ENCODE data around the gene CCDC142. TPM values are rescaled to one million over a fixed set of nuclear protein-coding genes. Genes with fewer than 3 reads are reported as not detected.

The CCDC142 gene
- total RNA-seq, 4 donors from 2014 or later, result 6.5 to 24.6 (median 14.5) TPM

DNA sequence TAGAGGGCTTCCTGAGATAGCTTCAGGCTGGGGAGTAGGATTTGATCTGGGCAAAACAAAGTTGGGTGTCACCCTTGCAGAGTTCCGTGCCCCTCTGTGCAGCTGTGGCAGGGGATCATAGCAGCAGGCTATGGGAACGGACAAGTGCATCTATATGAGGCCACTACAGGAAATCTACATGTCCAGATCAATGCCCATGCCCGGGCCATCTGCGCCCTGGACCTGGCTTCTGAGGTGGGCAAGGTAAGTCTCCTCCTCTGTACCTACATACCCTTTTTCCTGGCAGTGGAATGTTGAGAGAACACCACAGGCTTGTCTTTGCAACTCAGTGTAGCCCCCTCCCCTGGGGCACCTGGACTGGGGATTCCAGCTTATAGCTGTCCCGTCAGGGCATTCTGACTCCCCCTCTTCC lies 57.8 kb downstream of the CCDC142 start:
- no peak overlapping the region for H3K4me3 ChIP-seq
- peaks cover 8 to 31% (median 8%) of the 10 kb centered on the region in 3 donors for H3K4me1 ChIP-seq
- no peaks in the 10 kb centered on the region for H3K9me3 ChIP-seq
- intact Hi-C loops (cut with DNase I), result no loop called here
- TF ChIP-seq CTCF (IDR thresholded peaks at IDR 0.05) (no peak), POLR2A (IDR thresholded peaks at IDR 0.05) (no peak)
- no peak for DNase-seq
- no peak overlapping the region for H3K27ac ChIP-seq
- H3K27me3 ChIP-seq, result peaks cover 0 to 4% (median 0%) of the 10 kb centered on the region in 4 donors
- H3K36me3 ChIP-seq, result peaks cover 8 to 53% (median 11%) of the 10 kb centered on the region in 3 donors
- 73 to 85% methylated on average over 4 to 5 of the region's 5 CpGs for WGBS, 2 donors

DNA sequence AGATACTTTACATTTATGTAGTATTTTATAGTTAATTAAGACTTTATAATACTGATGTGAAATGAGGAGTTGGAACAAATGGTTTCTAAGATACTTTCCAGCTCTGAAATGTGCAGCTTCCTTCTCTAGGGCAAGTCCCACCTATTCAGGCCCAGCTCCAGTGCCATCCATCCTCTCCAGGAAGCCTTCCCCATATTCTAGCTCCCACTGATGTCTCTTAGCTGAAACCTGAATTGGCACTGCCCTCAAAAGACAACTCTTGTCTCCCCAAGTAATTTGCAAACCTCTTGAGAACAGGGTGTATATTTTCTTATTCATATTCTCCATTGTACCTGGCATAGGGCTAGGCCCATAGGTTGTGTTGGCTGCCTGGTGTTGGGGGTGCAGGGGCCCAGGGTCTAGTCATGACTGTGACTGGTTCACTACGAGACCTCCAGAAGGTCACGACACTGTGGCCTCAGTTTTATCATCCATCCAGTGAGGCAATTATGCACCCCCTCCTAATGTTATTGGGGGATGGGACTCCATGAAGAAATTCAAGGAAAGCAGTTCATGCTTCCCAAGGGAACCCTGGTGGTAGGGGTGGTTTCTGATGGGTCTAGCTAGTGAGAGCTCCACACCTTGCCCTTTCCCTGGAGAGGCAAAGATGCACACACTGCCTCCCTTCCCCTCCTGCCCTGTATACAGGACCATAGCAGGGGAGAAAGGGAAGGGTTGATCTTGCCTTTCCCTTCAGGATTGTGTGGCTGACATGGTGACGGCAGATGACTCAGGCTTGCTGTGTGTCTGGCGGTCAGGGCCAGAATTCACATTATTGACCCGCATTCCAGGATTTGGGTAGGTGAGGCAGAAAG lies 58.4 kb downstream of the CCDC142 start:
- Histone ChIP-seq H3K27ac (no peak overlapping the region), H3K4me3 (no peak overlapping the region), H3K27me3 (peaks cover 0 to 4% (median 0%) of the 10 kb centered on the region in 4 donors), H3K4me1 (peaks cover 8 to 31% (median 8%) of the 10 kb centered on the region in 3 donors), H3K36me3 (peaks cover 7 to 46% (median 8%) of the 10 kb centered on the region in 3 donors), H3K9me3 (no peaks in the 10 kb centered on the region)
- TF ChIP-seq CTCF (IDR thresholded peaks at IDR 0.05) (no peak), POLR2A (IDR thresholded peaks at IDR 0.05) (no peak)
- intact Hi-C loops (cut with DNase I), result no loop called here
- no peak for DNase-seq
- 40 to 73% methylated on average over 1 to 3 of the region's 5 CpGs for WGBS, 2 donors

Other genes starting within 250 kb of the CCDC142 start
- gene SLC4A5, start 139.6 kb downstream of the CCDC142 start, total RNA-seq, result 1 to 10 TPM in 2 of 4 donors, under 1 TPM in 2; 0.62 to 2.3 (median 1.2) TPM
- 10 to 100 TPM; 67.1 to 80.1 (median 75.0) TPM for gene DCTN1, start 102.7 kb downstream of the CCDC142 start, total RNA-seq
- under 1 TPM; 0.22 to 0.76 (median 0.59) TPM for gene C2orf81, start 61.4 kb downstream of the CCDC142 start, total RNA-seq
- 1 to 10 TPM; 3.1 to 9.1 (median 6.0) TPM for gene WDR54, start 61.3 kb downstream of the CCDC142 start, total RNA-seq
- 10 to 100 TPM; 20.2 to 37.8 (median 27.9) TPM for gene RTKN, start 41.1 kb downstream of the CCDC142 start, total RNA-seq
- gene INO80B, start 27.9 kb downstream of the CCDC142 start, total RNA-seq, result 10 to 100 TPM in 3 of 4 donors, 1 to 10 TPM in 1; 5.4 to 41.9 (median 20.3) TPM
- gene WBP1, start 24.6 kb downstream of the CCDC142 start, total RNA-seq, result 10 to 100 TPM; 14.2 to 34.1 (median 25.3) TPM
- gene MOGS, start 17.6 kb downstream of the CCDC142 start, total RNA-seq, result 10 to 100 TPM; 29.3 to 37.4 (median 33.9) TPM
- gene MRPL53, start 10.3 kb downstream of the CCDC142 start, total RNA-seq, result 10 to 100 TPM; 10.7 to 25.2 (median 22.1) TPM
- 10 to 100 TPM; 11.2 to 27.7 (median 17.5) TPM for gene TTC31, start 83 bp upstream of the CCDC142 start, total RNA-seq
- gene LBX2, start 16.6 kb upstream of the CCDC142 start, total RNA-seq, result under 1 TPM in 2 of 4 donors, not detected in 2; 0.38 to 0.57 TPM
- gene PCGF1, start 24.7 kb upstream of the CCDC142 start, total RNA-seq, result 10 to 100 TPM in 3 of 4 donors, 1 to 10 TPM in 1; 4.4 to 16.2 (median 14.7) TPM
- gene TLX2, start 31.5 kb upstream of the CCDC142 start, total RNA-seq, result not detected
- 10 to 100 TPM in 1 of 4 donors, 1 to 10 TPM in 3; 3.8 to 13.3 (median 5.7) TPM for gene DQX1, start 43.2 kb upstream of the CCDC142 start, total RNA-seq
- gene AUP1, start 46.7 kb upstream of the CCDC142 start, total RNA-seq, result 100 to 1,000 TPM in 2 of 4 donors, 10 to 100 TPM in 2; 79.9 to 142 (median 105) TPM
- gene HTRA2, start 46.9 kb upstream of the CCDC142 start, total RNA-seq, result 10 to 100 TPM; 16.9 to 25.8 (median 22.0) TPM
- 1 to 10 TPM in 2 of 4 donors, under 1 TPM in 1, not detected in 1; 0.48 to 4.3 (median 3.2) TPM for gene LOXL3, start 70.9 kb upstream of the CCDC142 start, total RNA-seq
- gene DOK1, start 71.7 kb upstream of the CCDC142 start, total RNA-seq, result 1 to 10 TPM in 2 of 4 donors, under 1 TPM in 1, not detected in 1; 0.88 to 6.7 (median 3.0) TPM
- gene M1AP, start 165.3 kb upstream of the CCDC142 start, total RNA-seq, result under 1 TPM in 1 of 4 donors, not detected in 3; 0.19 TPM
- 1 to 10 TPM in 3 of 4 donors, under 1 TPM in 1; 0.42 to 6.1 (median 1.7) TPM for gene SEMA4F, start 171.2 kb upstream of the CCDC142 start, total RNA-seq